Measurements from ENCODE around the gene BRD7.
A peak's percentile ranks its signal among the peaks of the same experiment; 100 is the strongest.

Gene BRD7

GRCh38 chr16:50291719-50292565, 76.8 kb downstream of the BRD7 start:
- DNase-seq (ENCODE audit: low read depth in 2 of 2) = no peak

GRCh38 chr16:50290856-50291255, 77.9 kb downstream of the BRD7 start:
- DNase-seq (ENCODE audit: low read depth in 2 of 2) = no peak

GRCh38 chr16:50289950-50290764, 78.6 kb downstream of the BRD7 start:
- no peak for DNase-seq (ENCODE audit: low read depth in 2 of 2)

- DNase-seq (ENCODE audit: low read depth in 2 of 2) = no peak
Observed at GRCh38 chr16:50288920-50289319, 79.9 kb downstream of the BRD7 start.

GRCh38 chr16:50288026-50288425, 80.8 kb downstream of the BRD7 start:
- no peak for DNase-seq (ENCODE audit: low read depth in 2 of 2)

GRCh38 chr16:50286681-50287080, 82.1 kb downstream of the BRD7 start:
- DNase-seq (ENCODE audit: low read depth in 2 of 2) = no peak

- DNase-seq (ENCODE audit: low read depth in 2 of 2) = no peak
Observed at GRCh38 chr16:50285406-50286003, 83.3 kb downstream of the BRD7 start.

- no peak for DNase-seq (ENCODE audit: low read depth in 2 of 2)
Observed at GRCh38 chr16:50284131-50284911, 84.5 kb downstream of the BRD7 start.

GRCh38 chr16:50282955-50283631, 85.7 kb downstream of the BRD7 start:
- DNase-seq (ENCODE audit: low read depth in 2 of 2) = no peak

- peak in 1 of 2 experiments; percentile 16 for DNase-seq (ENCODE audit: low read depth in 2 of 2)
Observed at GRCh38 chr16:50282010-50282538, 86.7 kb downstream of the BRD7 start.

GRCh38 chr16:50281391-50282009, 87.3 kb downstream of the BRD7 start:
- no peak for DNase-seq (ENCODE audit: low read depth in 2 of 2)

- DNase-seq (ENCODE audit: low read depth in 2 of 2) = no peak
Observed at GRCh38 chr16:50280932-50281331, 87.9 kb downstream of the BRD7 start.

- no peak for DNase-seq (ENCODE audit: low read depth in 2 of 2)
Observed at GRCh38 chr16:50279504-50279865, 89.3 kb downstream of the BRD7 start.

GRCh38 chr16:50278251-50278650, 90.5 kb downstream of the BRD7 start:
- no peak for DNase-seq (ENCODE audit: low read depth in 2 of 2)

GRCh38 chr16:50276801-50277555, 91.8 kb downstream of the BRD7 start:
- DNase-seq (ENCODE audit: low read depth in 2 of 2) = no peak

- no peak for DNase-seq (ENCODE audit: low read depth in 2 of 2)
Observed at GRCh38 chr16:50276326-50276640, 92.5 kb downstream of the BRD7 start.

- no peak for DNase-seq (ENCODE audit: low read depth in 2 of 2)
Observed at GRCh38 chr16:50275428-50276325, 93.1 kb downstream of the BRD7 start.

GRCh38 chr16:50275098-50275415, 93.7 kb downstream of the BRD7 start:
- DNase-seq (ENCODE audit: low read depth in 2 of 2) = no peak

Data from stimulated activated CD4-positive, alpha-beta T cell treated with anti-CD3 and anti-CD28 coated beads, Interleukin-12 subunit alpha, Interleukin-12 subunit beta, amount 100 ng/mL, for 24 hours (primary cell).